Measurements from ENCODE around the gene TTBK1.

The TTBK1 gene

GRCh38 chr6:43268782-43269272 lies 25.5 kb downstream of the TTBK1 start:
- no peak for TF ChIP-seq CTCF (IDR thresholded peaks at IDR 0.05; ENCODE audit: insufficient read depth, low read depth, low read length, missing control alignments)
- DNase-seq (ENCODE audit: low read depth) = no peak
- no peak overlapping the region for H3K4me3 ChIP-seq (ENCODE audit: low read length)

- no peak for TF ChIP-seq CTCF (IDR thresholded peaks at IDR 0.05; ENCODE audit: insufficient read depth, low read depth, low read length, missing control alignments)
- DNase-seq (ENCODE audit: low read depth) = no peak
- peak overlapping the region; percentile 16 for H3K4me3 ChIP-seq (ENCODE audit: low read length)
These were observed 26.2 kb downstream of the TTBK1 start for GRCh38 chr6:43269273-43270007.

- DNase-seq (ENCODE audit: low read depth) = no peak
- no peak for TF ChIP-seq CTCF (IDR thresholded peaks at IDR 0.05; ENCODE audit: insufficient read depth, low read depth, low read length, missing control alignments)
These were observed 28.0 kb downstream of the TTBK1 start for GRCh38 chr6:43271103-43271815.

GRCh38 chr6:43271944-43272343 lies 28.7 kb downstream of the TTBK1 start:
- DNase-seq (ENCODE audit: low read depth) = no peak
- TF ChIP-seq CTCF (IDR thresholded peaks at IDR 0.05; ENCODE audit: insufficient read depth, low read depth, low read length, missing control alignments) = no peak
- no peak overlapping the region for H3K4me3 ChIP-seq (ENCODE audit: low read length)

More at GRCh38 chr6:43271103-43271815, 28.0 kb downstream of the TTBK1 start:
- H3K4me3 ChIP-seq (ENCODE audit: low read length) = no peak overlapping the region

GRCh38 chr6:43273707-43274106 lies 30.4 kb downstream of the TTBK1 start:
- H3K4me3 ChIP-seq (ENCODE audit: low read length) = no peak overlapping the region
- no peak for TF ChIP-seq CTCF (IDR thresholded peaks at IDR 0.05; ENCODE audit: insufficient read depth, low read depth, low read length, missing control alignments)
- DNase-seq (ENCODE audit: low read depth) = no peak

GRCh38 chr6:43274127-43274915 lies 31.0 kb downstream of the TTBK1 start:
- no peak for TF ChIP-seq CTCF (IDR thresholded peaks at IDR 0.05; ENCODE audit: insufficient read depth, low read depth, low read length, missing control alignments)
- no peak overlapping the region for H3K4me3 ChIP-seq (ENCODE audit: low read length)

More at GRCh38 chr6:43274127-43274915, 31.0 kb downstream of the TTBK1 start:
- DNase-seq (ENCODE audit: low read depth) = no peak

Measured in epithelial cell of esophagus (primary cell).